ENCODE results near the gene CTSH.

The CTSH gene

DNA sequence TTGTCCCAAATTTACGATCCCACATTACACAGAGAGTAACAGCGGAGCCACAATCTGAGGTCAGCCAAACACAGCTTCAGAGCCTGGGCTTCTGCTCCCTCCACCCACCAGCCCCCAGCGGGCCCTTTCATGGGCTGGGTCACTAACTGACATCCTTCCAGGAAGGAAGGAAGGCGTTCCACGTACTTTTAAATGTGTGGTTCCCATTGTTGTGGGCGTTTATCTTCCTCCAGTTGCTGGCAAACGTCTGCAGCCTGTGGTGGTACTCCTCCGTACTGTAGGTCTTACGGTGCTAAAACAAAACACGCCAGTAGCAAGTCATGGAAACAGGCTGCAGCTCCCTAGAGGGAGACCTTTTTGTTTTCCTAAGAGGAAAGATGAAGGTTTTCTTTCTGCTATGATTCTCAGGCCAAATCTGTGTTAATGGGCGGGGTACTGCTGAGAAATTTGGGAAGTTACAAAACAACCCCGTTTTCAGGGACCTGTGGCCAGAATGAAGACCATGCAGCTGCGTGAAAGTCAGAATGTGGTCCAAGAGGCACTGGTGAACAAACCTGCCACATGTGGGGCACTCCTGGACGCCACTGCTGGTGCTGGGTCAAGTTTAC lies 7.6 kb downstream of the CTSH start:
- H3K9ac ChIP-seq (ENCODE audit: low read length): no peak overlapping the region
- H3K27me3 ChIP-seq (ENCODE audit: control insufficient read depth, insufficient read depth, low read length): no peaks in the 10 kb centered on the region
- H3K27ac ChIP-seq (ENCODE audit: low read depth, low read length): no peak overlapping the region
- no peaks in the 10 kb centered on the region for H3K9me3 ChIP-seq (ENCODE audit: control insufficient read depth, insufficient read depth, low read depth, low read length)
- H3K4me1 ChIP-seq (ENCODE audit: control insufficient read depth, insufficient read depth, low read length): no peaks in the 10 kb centered on the region
- 0 out of 2 replicates have a peak, but pooled peaks cover 5% of the 10 kb centered on the region for H3K36me3 ChIP-seq (ENCODE audit: control insufficient read depth, insufficient read depth, low read length)
- no peak overlapping the region for H3K4me3 ChIP-seq (ENCODE audit: low read depth, low read length)

DNA sequence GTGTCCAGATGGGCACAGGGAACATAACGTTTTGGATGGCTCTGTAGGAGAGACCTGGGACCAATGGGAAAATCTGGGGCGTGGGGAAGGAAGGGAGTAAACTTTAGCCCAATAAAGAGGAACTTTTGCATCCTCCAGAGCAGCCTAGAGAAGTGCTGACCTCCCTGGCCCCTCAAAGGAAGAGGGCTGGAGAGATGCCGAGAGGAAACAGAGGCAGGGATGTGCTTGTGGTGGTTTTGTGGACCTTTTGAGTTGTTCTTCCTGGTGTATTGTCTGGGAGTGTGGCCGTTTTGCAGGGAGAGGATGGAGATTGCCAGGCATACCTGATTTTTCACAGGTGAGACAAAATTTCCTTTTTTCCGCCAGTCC lies 10.2 kb downstream of the CTSH start:
- Histone ChIP-seq H3K36me3 (ENCODE audit: control insufficient read depth, insufficient read depth, low read length) (0 out of 2 replicates have a peak, but pooled peaks cover 5% of the 10 kb centered on the region), H3K4me3 (ENCODE audit: low read depth, low read length) (no peak overlapping the region), H3K27ac (ENCODE audit: low read depth, low read length) (no peak overlapping the region), H3K4me1 (ENCODE audit: control insufficient read depth, insufficient read depth, low read length) (no peaks in the 10 kb centered on the region), H3K9me3 (ENCODE audit: control insufficient read depth, insufficient read depth, low read depth, low read length) (no peaks in the 10 kb centered on the region), H3K9ac (ENCODE audit: low read length) (no peak overlapping the region), H3K27me3 (ENCODE audit: control insufficient read depth, insufficient read depth, low read length) (no peaks in the 10 kb centered on the region)

DNA sequence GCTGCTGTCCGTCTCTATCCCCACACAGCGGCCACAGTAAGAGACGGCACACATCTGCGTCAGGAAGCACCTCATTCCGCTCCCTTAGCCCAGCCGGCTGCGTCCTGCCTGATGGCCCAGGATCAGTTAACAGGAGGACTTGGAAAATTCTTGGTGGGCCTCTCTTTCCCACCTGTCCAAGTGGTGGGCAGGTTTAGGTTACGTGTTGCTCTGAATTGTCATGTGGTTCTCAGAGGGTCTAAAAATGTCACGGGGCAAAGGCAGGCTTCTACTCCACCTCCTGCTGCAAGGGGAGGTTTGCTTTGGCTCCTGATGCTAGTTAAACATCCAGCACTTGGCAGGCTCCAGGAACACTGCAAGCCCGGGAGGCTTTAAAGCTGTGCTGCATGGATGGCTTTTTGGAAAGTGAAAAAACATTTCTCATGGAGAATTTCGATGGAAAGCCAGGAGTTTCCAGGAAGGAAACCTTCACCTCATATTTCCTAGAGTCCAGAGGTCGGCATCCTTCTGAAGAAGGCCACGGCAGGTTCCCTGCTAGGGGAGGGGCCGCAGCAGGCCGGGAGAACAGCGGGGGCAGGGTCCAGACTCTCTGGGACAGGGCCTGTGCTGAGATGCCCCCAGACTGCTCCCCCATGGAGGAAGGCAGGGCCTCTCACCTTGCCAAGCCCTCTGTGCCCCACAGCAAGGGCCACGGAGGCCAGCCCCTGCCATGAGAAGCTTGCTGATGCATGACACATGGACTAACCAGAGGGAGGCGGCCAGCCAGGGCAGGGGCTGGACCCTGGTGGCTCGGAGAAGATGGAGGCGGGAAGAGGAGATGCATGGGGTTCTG lies 10.8 kb downstream of the CTSH start:
- Histone ChIP-seq H3K27me3 (ENCODE audit: control insufficient read depth, insufficient read depth, low read length) (no peaks in the 10 kb centered on the region), H3K9ac (ENCODE audit: low read length) (no peak overlapping the region), H3K4me3 (ENCODE audit: low read depth, low read length) (no peak overlapping the region), H3K36me3 (ENCODE audit: control insufficient read depth, insufficient read depth, low read length) (0 out of 2 replicates have a peak, but pooled peaks cover 5% of the 10 kb centered on the region), H3K4me1 (ENCODE audit: control insufficient read depth, insufficient read depth, low read length) (no peaks in the 10 kb centered on the region; the same call in 1 of the 2 replicates), H3K27ac (ENCODE audit: low read depth, low read length) (no peak overlapping the region), H3K9me3 (ENCODE audit: control insufficient read depth, insufficient read depth, low read depth, low read length) (no peaks in the 10 kb centered on the region)

DNA sequence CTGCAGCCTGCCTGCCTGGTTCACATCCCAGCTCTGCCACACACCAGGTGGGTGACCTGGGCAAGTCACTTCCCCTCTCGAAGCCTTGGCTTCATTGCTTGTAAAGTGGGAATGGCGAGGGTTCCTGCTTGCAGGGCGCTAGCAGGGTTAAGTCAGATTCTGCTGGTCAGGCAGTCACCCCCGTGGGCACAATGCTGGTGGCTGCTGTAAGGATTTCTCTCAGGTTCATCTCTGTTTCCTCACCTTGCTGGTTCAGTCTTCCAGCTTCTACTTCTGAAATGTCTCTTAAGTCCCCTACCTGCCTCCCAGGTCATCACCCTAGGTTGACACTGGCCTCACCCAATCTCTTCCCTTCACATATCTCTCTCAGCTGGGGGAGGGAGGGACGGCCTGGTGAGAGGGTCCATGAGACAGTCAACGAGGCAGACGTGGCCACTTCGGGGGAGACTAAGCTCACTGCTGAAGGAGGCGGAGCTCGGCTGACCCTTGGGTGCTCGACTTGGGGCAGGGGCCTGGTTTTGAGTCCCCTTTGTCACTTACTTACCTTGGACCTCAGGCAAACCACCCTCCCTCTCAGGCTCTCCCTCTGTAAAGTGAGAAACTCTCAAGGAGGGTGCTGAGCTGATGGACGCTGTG lies 11.5 kb downstream of the CTSH start:
- no peaks in the 10 kb centered on the region for H3K9me3 ChIP-seq (ENCODE audit: control insufficient read depth, insufficient read depth, low read depth, low read length)
- H3K27ac ChIP-seq (ENCODE audit: low read depth, low read length): no peak overlapping the region
- H3K36me3 ChIP-seq (ENCODE audit: control insufficient read depth, insufficient read depth, low read length): 0 out of 2 replicates have a peak, but pooled peaks cover 5% of the 10 kb centered on the region
- H3K4me1 ChIP-seq (ENCODE audit: control insufficient read depth, insufficient read depth, low read length): no peaks in the 10 kb centered on the region; the same call in 1 of the 2 replicates
- no peak overlapping the region for H3K4me3 ChIP-seq (ENCODE audit: low read depth, low read length)
- no peaks in the 10 kb centered on the region for H3K27me3 ChIP-seq (ENCODE audit: control insufficient read depth, insufficient read depth, low read length)
- no peak overlapping the region for H3K9ac ChIP-seq (ENCODE audit: low read length)

DNA sequence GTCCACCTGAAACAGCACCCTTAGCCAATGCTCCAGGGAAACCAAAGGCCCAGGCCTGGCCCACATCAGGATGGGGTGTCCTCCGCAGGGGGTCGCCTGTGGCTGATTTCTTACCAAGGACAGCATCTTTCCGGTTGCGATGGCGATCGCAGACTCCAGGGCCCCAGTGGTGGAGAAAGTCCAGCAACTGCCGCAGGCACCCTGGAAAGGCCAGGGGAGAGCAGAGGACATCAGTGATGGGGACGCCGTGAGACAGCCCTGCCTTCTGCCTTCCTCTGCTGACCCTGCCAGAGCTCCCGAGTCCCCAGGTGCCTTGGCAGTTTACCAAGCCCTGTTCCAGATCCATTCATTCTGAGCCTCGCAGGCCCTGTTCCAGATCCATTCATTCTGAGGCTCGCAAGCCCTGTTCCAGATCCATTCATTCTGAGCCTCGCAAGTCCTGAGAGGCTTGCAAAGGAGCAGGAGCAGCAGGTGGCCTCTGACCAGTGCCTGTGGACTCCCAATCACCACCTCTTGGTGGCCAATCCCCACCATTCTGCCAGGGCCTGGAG lies 12.5 kb downstream of the CTSH start:
- H3K9ac ChIP-seq (ENCODE audit: low read length): no peak overlapping the region

DNA sequence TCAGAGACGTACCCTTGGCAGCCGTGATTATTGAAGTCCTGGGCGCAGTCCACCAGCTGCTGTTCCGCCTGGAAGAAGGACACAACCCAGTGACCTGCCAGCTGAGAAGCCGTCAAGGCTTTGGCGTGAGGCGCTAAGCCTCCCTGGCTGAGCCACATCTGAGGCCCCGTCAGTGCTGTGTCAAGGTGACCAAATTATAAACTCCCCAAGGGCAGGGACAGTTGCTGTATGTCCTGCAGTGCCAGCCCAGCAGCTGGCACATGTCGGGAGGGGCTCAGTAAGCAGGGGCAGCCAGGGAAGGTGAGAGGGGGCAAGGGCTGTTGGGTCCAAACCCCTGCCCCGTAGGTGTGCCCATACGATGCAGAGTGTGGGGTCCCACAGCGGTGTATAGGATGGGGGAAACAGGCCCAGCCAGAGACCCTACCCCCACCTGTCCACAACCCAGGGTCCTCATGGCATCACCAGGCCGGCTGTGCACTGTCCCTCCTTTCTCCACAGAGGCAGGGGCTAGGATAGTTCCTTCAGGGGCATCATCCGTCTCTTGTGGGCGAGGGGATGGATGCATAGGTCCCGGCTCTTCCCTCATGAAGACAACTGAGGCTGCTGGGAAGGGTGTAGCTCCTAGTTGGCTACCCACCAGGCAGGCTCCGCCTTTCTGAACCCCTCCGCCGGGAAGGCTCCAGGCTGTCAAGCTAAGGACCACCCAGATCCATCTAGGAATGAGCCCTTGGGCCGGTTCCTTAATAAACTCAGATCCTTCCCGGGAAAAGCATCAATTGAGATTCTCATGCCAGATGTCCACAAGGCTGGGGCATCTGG lies 13.2 kb downstream of the CTSH start:
- no peaks in the 10 kb centered on the region for H3K9me3 ChIP-seq (ENCODE audit: control insufficient read depth, insufficient read depth, low read depth, low read length)
- no peaks in the 10 kb centered on the region; the same call in 1 of the 2 replicates for H3K4me1 ChIP-seq (ENCODE audit: control insufficient read depth, insufficient read depth, low read length)
- peaks cover 16% of the 10 kb centered on the region for H3K36me3 ChIP-seq (ENCODE audit: control insufficient read depth, insufficient read depth, low read length)
- no peak overlapping the region for H3K4me3 ChIP-seq (ENCODE audit: low read depth, low read length)
- H3K27me3 ChIP-seq (ENCODE audit: control insufficient read depth, insufficient read depth, low read length): no peaks in the 10 kb centered on the region
- no peak overlapping the region for H3K27ac ChIP-seq (ENCODE audit: low read depth, low read length)
- no peak overlapping the region for H3K9ac ChIP-seq (ENCODE audit: low read length)

More for the DNA sequence above, 12.5 kb downstream of the CTSH start:
- Histone ChIP-seq H3K27ac (ENCODE audit: low read depth, low read length) (no peak overlapping the region), H3K4me1 (ENCODE audit: control insufficient read depth, insufficient read depth, low read length) (no peaks in the 10 kb centered on the region; the same call in 1 of the 2 replicates), H3K27me3 (ENCODE audit: control insufficient read depth, insufficient read depth, low read length) (no peaks in the 10 kb centered on the region), H3K9me3 (ENCODE audit: control insufficient read depth, insufficient read depth, low read depth, low read length) (no peaks in the 10 kb centered on the region), H3K4me3 (ENCODE audit: low read depth, low read length) (no peak overlapping the region), H3K36me3 (ENCODE audit: control insufficient read depth, insufficient read depth, low read length) (peaks cover 10% of the 10 kb centered on the region; the same call in 1 of the 2 replicates)

DNA sequence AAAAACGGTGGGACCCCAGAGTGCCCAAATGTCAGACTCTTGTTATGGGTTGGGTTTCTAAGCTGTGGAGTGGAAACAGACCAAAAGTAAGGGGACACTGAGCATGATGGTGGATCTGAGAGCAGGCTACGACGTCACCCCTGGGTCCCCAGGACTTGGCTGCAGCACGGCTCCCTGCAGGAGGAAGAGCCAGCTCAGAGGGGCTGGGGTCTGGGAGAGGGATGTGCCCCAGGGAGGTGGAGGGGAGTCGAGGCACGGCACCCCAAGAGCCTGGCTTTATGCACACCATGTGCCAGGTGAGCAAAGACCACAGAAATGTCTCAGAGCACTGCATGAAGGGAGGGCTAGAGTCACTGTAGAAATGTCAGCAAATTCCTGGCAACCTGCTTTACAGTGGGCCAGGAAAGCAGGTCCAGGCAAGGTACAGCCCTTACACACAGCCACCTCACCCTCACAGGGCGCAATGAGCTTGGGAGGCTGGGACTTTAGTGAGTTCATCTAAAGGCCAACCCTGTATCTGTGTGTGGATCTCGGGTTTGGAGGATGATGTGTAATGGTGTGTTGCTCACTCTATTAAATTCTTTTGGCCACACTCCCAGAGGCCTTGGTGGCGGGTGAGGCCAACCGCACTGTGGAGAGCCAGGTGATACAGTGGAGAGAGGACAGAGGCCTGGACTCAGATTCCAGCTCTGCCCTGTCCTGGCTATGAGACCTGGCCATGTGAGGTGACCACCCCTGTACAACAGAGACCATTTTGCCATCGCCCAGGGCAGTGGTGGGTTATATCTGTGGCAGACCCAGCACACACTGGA lies 14.1 kb downstream of the CTSH start:
- Histone ChIP-seq H3K27ac (ENCODE audit: low read depth, low read length) (no peak overlapping the region), H3K4me3 (ENCODE audit: low read depth, low read length) (no peak overlapping the region), H3K27me3 (ENCODE audit: control insufficient read depth, insufficient read depth, low read length) (no peaks in the 10 kb centered on the region), H3K9ac (ENCODE audit: low read length) (no peak overlapping the region), H3K4me1 (ENCODE audit: control insufficient read depth, insufficient read depth, low read length) (no peaks in the 10 kb centered on the region; the same call in 1 of the 2 replicates), H3K9me3 (ENCODE audit: control insufficient read depth, insufficient read depth, low read depth, low read length) (no peaks in the 10 kb centered on the region), H3K36me3 (ENCODE audit: control insufficient read depth, insufficient read depth, low read length) (peaks cover 21% of the 10 kb centered on the region)

DNA sequence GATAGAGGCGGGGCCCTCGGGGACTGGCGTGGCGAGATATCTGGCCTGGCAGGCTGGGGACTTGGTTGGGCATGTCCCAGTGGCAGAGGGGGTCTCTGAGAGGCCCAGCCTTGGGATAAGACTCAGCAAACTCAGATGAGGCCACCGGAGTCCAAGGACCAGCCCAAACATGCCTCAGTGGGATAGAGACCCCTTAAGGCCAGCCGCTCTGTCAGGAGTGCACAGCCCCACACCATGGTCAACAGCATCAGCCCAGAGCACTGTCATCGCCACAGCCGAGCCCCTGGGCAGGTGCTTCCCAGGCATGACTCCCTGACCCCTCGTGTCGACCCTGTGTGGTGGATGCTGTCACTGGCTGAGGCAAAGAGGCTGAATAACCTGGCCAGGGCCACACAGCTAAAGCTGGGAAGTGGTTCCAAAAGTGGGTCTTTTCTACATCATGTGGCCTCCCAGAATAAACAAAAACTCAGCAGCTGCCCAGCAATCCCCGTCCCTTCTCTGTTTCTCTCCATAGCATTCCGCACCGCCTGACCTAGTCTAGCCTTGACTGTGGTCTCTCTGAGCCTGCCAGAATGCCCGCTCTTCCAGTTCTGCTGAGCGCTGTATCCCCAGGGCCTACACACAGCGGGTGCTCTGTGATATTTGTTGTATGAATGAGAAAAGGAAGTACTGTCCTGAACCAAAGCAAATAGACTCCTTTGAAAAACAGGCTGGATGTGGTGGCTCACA lies 15.1 kb downstream of the CTSH start:
- Histone ChIP-seq H3K4me3 (ENCODE audit: low read depth, low read length) (no peak overlapping the region), H3K9ac (ENCODE audit: low read length) (no peak overlapping the region), H3K27me3 (ENCODE audit: control insufficient read depth, insufficient read depth, low read length) (no peaks in the 10 kb centered on the region), H3K9me3 (ENCODE audit: control insufficient read depth, insufficient read depth, low read depth, low read length) (no peaks in the 10 kb centered on the region), H3K27ac (ENCODE audit: low read depth, low read length) (no peak overlapping the region), H3K36me3 (ENCODE audit: control insufficient read depth, insufficient read depth, low read length) (peaks cover 30% of the 10 kb centered on the region), H3K4me1 (ENCODE audit: control insufficient read depth, insufficient read depth, low read length) (no peaks in the 10 kb centered on the region; the same call in 1 of the 2 replicates)

DNA sequence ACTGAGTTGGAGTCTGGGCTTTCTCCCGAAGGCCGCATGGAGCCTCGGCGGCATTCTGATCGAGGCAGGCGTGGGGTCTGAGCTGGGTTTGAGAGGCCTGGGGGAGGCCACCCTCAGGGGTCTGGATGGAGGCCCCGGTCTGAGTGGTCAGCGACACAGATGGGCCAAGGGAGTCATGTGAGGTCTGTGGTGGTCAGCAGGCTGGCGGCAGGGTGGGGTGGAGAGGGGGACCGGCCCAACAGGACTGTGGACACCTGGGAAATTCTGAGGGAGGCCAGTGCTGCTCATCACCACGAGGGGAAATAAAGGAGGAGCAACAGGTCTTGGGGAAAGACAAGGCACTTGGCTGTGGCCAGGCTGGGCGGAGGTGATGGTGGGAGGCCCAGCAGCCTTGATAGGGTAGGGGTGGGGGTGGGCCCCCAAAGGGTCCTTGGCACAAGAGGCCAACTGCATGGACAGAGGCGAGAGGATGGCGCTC lies 16.2 kb downstream of the CTSH start:
- H3K4me1 ChIP-seq (ENCODE audit: control insufficient read depth, insufficient read depth, low read length): no peaks in the 10 kb centered on the region; the same call in 1 of the 2 replicates
- H3K9ac ChIP-seq (ENCODE audit: low read length): no peak overlapping the region
- no peak overlapping the region for H3K27ac ChIP-seq (ENCODE audit: low read depth, low read length)
- H3K4me3 ChIP-seq (ENCODE audit: low read depth, low read length): no peak overlapping the region
- no peaks in the 10 kb centered on the region for H3K27me3 ChIP-seq (ENCODE audit: control insufficient read depth, insufficient read depth, low read length)
- peaks cover 29% of the 10 kb centered on the region for H3K36me3 ChIP-seq (ENCODE audit: control insufficient read depth, insufficient read depth, low read length)
- no peaks in the 10 kb centered on the region for H3K9me3 ChIP-seq (ENCODE audit: control insufficient read depth, insufficient read depth, low read depth, low read length)

Data from HUES6 (cell line).